Osteoblast (primary cell): ENCODE measurements around the gene TMEM255B. TPM values are rescaled to one million over a fixed set of nuclear protein-coding genes. Genes with fewer than 3 reads are reported as not detected.
A peak's percentile ranks its signal among the peaks of the same experiment; 100 is the strongest.

Experiments
- DNase-seq: peaks from one replicate; pipeline ENCODE4 v3.0.0; 2011; ENCODE audit warnings: low spot score, mixed read lengths; ENCODE audit not compliant: insufficient read length; ENCODE audit errors: missing footprints
- H2AFZ ChIP-seq: 2 replicates; pipeline ENCODE4 v1.6.0; 2011; ENCODE audit warnings: mild to moderate bottlenecking, low read length
- H3K27ac ChIP-seq: 2 replicates; pipeline ENCODE4 v1.5.1; 2011; ENCODE audit warnings: mild to moderate bottlenecking, low read depth, low read length, moderate library complexity
- H3K27me3 ChIP-seq: 2 replicates; pipeline ENCODE4 v1.6.0; 2012; ENCODE audit warnings: mild to moderate bottlenecking, control low read depth, inconsistent platforms, low read length, moderate library complexity; ENCODE audit not compliant: insufficient read depth
- H3K36me3 ChIP-seq: 2 replicates; pipeline ENCODE4 v1.5.1; 2011; ENCODE audit warnings: mild to moderate bottlenecking, low read length, control low read depth, moderate library complexity; ENCODE audit not compliant: insufficient read depth
- H3K4me1 ChIP-seq: 2 replicates; pipeline ENCODE4 v1.5.1; 2011; ENCODE audit warnings: mild to moderate bottlenecking, low read length, control low read depth, moderate library complexity; ENCODE audit not compliant: insufficient read depth
- H3K4me2 ChIP-seq: 2 replicates; pipeline ENCODE4 v1.6.0; 2011; ENCODE audit warnings: mild to moderate bottlenecking, low read length; ENCODE audit not compliant: insufficient read depth
- H3K4me3 ChIP-seq: fragments of 200-600 bp; sonication (generic); 3 replicates; pipeline ENCODE4 v1.5.1; 2012; ENCODE audit warnings: mild to moderate bottlenecking, low read length, inconsistent platforms; ENCODE audit not compliant: insufficient read depth
- H3K79me2 ChIP-seq: 2 replicates; pipeline ENCODE4 v1.6.0; 2012; ENCODE audit warnings: mild to moderate bottlenecking, low read length, control low read depth, inconsistent platforms; ENCODE audit not compliant: insufficient read depth
- H3K9me3 ChIP-seq: 2 replicates; pipeline ENCODE4 v1.5.1; 2011; ENCODE audit warnings: low read depth, low read length, control low read depth
- H4K20me1 ChIP-seq: 2 replicates; pipeline ENCODE4 v1.6.0; 2012; ENCODE audit warnings: mild to moderate bottlenecking, low read length, control low read depth; ENCODE audit not compliant: insufficient read depth
- total RNA-seq: library from RNA; depleted of rRNA; stranded (reverse); fragments of >200 nt; gene quantifications from 2 replicates; pipeline ENCODE4 v1.2.3, GENCODE V29; 2012
- TF ChIP-seq, protein P1 (sequence below): IDR thresholded peaks from 2 replicates; pipeline ENCODE4 v1.5.1; 2011; ENCODE audit warnings: mild to moderate bottlenecking, low read depth, low read length, moderate library complexity; ENCODE audit errors: extremely low read depth

The TMEM255B gene
- total RNA-seq, 1 donor, result 1.8 TPM

DNA sequence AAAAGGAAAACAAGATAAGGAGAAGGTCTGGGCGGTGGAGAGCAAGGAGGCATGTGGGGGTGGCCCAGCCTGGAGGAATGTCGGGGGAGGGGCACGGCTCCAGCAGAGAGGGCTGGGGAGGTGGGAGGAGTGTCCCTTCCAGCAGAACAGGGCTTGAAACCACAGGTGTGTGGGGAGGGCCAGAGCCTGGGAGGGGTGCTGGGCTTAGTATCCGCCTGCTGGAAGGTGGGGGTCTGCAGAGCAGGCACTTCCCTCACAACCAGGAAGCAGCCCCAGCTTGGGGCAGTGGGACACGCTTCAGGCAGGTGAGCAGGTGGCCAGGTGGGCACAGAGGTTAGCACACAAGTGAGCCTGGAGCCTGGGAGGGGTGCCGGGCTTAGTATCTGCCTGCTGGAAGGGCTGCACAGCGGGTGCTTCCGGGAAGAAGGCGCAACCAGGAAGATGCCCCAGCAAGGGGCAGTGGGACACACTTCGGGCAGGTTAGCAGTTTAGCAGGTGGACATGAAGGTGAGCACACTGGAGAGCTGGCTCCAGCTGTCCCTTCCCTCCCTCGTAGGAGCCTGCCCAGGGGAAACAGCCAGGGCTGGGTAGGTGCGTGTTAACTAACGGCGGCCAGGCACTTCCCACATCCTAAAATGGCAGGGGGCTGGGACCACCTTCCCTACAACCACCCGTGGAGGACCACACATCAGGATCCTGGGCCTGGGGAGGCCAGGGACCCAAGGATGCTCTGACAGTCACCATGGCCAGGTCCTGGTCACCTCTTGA, 101.8 kb downstream of the TMEM255B start:
- peak; percentile 88 for DNase-seq
- no peaks in the 10 kb centered on the region for H3K9me3 ChIP-seq
- TF ChIP-seq, protein P1, sequence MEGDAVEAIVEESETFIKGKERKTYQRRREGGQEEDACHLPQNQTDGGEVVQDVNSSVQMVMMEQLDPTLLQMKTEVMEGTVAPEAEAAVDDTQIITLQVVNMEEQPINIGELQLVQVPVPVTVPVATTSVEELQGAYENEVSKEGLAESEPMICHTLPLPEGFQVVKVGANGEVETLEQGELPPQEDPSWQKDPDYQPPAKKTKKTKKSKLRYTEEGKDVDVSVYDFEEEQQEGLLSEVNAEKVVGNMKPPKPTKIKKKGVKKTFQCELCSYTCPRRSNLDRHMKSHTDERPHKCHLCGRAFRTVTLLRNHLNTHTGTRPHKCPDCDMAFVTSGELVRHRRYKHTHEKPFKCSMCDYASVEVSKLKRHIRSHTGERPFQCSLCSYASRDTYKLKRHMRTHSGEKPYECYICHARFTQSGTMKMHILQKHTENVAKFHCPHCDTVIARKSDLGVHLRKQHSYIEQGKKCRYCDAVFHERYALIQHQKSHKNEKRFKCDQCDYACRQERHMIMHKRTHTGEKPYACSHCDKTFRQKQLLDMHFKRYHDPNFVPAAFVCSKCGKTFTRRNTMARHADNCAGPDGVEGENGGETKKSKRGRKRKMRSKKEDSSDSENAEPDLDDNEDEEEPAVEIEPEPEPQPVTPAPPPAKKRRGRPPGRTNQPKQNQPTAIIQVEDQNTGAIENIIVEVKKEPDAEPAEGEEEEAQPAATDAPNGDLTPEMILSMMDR, result no peak
- H3K36me3 ChIP-seq, result peaks cover 42% of the 10 kb centered on the region
- H3K4me1 ChIP-seq, result peaks cover 49% of the 10 kb centered on the region
- peaks cover 67% of the 10 kb centered on the region for H4K20me1 ChIP-seq
- no peak overlapping the region for H2AFZ ChIP-seq
- H3K27me3 ChIP-seq, result no peaks in the 10 kb centered on the region
- peak overlapping the region; percentile 78 for H3K4me3 ChIP-seq
- H3K27ac ChIP-seq, result no peak overlapping the region
- H3K79me2 ChIP-seq, result peaks cover 85% of the 10 kb centered on the region
- peak overlapping the region; percentile 89 for H3K4me2 ChIP-seq

DNA sequence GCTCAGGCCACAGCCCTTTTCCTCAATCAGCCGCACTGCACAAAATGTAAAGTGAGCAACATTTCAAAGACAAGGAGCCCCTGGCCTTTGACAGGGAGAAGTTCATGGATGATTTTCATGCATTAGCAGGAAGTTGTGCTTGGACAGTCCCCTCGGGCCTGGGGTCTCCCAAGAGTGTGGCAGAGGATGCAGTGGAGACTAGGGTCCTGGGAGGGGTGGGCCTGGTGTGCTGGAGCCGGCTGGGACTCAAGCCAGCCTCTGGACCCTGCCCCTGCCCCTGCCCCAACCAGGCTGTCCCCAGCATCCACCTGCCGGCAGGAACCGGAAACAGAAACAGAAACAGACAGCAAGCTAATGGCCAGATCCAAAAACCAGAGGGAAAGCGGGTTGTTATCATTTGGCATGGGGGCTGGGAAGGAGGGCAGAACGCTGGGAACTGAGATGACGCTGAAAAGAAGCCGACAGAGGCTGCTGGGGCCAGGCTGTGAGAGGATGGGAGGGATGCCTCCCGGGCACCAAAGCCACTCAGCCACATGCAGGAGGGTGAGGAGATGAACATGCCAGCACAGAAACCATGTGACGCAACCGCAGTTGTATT, 102.5 kb downstream of the TMEM255B start:
- H3K27ac ChIP-seq, result no peak overlapping the region
- TF ChIP-seq, protein P1, result no peak
- H3K36me3 ChIP-seq, result peaks cover 36% of the 10 kb centered on the region
- peaks cover 78% of the 10 kb centered on the region for H3K79me2 ChIP-seq
- H3K4me3 ChIP-seq, result peak overlapping the region; percentile 78
- peak overlapping the region; percentile 89 for H3K4me2 ChIP-seq
- H4K20me1 ChIP-seq, result peaks cover 60% of the 10 kb centered on the region
- H3K4me1 ChIP-seq, result peaks cover 42% of the 10 kb centered on the region
- H2AFZ ChIP-seq, result no peak overlapping the region
- no peaks in the 10 kb centered on the region for H3K27me3 ChIP-seq
- no peaks in the 10 kb centered on the region for H3K9me3 ChIP-seq
- DNase-seq, result peak; percentile 80

DNA sequence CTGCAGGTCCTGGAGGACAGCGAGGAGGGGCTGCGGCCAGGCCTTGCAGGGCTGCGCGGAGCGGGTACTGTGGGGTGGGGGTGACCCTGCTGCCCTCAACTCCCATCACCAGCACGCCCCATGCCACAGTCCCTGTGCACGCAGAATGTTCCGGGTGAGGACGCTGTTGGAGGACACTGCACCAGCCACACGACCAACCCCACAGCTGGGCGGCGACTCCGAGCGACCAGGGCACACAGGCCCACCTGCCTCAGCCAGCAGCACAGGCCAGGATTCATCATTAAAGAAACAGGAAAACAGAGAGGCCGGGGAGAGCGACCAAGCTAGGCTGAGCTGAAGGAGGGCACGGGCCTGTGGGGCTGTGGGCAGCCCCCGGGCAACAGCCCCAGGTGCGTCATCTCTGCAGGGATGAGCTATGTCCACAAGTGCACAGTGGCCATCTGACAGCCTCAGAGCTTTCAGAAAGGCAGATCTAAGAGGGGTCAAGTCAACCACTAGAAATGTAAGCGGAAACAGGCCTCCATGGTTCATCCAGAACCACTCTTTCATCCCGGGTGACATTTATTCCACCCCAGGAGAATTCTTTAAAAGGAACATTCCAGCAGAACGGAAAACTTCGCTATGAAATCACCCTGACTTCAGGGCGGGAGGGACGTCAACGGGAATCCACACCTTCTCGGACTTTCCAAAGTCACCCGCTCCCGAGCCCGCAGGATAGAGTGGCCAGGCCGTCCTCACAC, 103.3 kb downstream of the TMEM255B start:
- TF ChIP-seq, protein P1, result no peak
- no peaks in the 10 kb centered on the region for H3K27me3 ChIP-seq
- peaks cover 36% of the 10 kb centered on the region for H3K36me3 ChIP-seq
- H3K4me2 ChIP-seq, result peak overlapping the region; percentile 89
- peaks cover 52% of the 10 kb centered on the region for H4K20me1 ChIP-seq
- peak overlapping the region; percentile 78 for H3K4me3 ChIP-seq
- peak; percentile 89 for DNase-seq
- no peak overlapping the region for H2AFZ ChIP-seq
- no peaks in the 10 kb centered on the region for H3K9me3 ChIP-seq
- peaks cover 70% of the 10 kb centered on the region for H3K79me2 ChIP-seq
- peak overlapping the region; percentile 63 for H3K27ac ChIP-seq
- peaks cover 34% of the 10 kb centered on the region for H3K4me1 ChIP-seq
